Endothelial cell (in vitro differentiated cells): ENCODE measurements around the gene CELF1. TPM values are rescaled to one million over a fixed set of nuclear protein-coding genes. Genes with fewer than 3 reads are reported as not detected.

Source experiments
- DNase-seq: peaks from one replicate; pipeline ENCODE4 v3.0.0; 2021; ENCODE audit warnings: low spot score
- H3K27ac Mint-ChIP-seq: one replicate; pipeline ENCODE4 v1.8.0; 2021; ENCODE audit warnings: mixed read lengths, inconsistent platforms; ENCODE audit not compliant: unreplicated experiment
- H3K27me3 Mint-ChIP-seq: one replicate; pipeline ENCODE4 v1.8.0; 2021; ENCODE audit warnings: mild to moderate bottlenecking, moderate library complexity, mixed read lengths, inconsistent platforms; ENCODE audit not compliant: unreplicated experiment
- H3K36me3 Mint-ChIP-seq: one replicate; pipeline ENCODE4 v1.8.0; 2021; ENCODE audit warnings: mild to moderate bottlenecking, low read depth, mixed read lengths, inconsistent platforms; ENCODE audit not compliant: unreplicated experiment
- H3K4me1 Mint-ChIP-seq: one replicate; pipeline ENCODE4 v1.8.0; 2021; ENCODE audit warnings: mild to moderate bottlenecking, mixed read lengths, inconsistent platforms; ENCODE audit not compliant: unreplicated experiment
- H3K4me3 Mint-ChIP-seq: one replicate; pipeline ENCODE4 v1.8.0; 2021; ENCODE audit warnings: mild to moderate bottlenecking, mixed read lengths, inconsistent platforms; ENCODE audit not compliant: unreplicated experiment
- H3K9me3 Mint-ChIP-seq: one replicate; pipeline ENCODE4 v1.8.0; 2021; ENCODE audit warnings: mixed read lengths, inconsistent platforms; ENCODE audit not compliant: unreplicated experiment
- CTCF ChIP-seq: fragments of 200-600 bp; sonication (generic); IDR thresholded peaks from one replicate; pipeline ENCODE4 v1.5.0; 2021; ENCODE audit warnings: antibody characterized with exemption; ENCODE audit not compliant: unreplicated experiment
- total RNA-seq: library from RNA; stranded (reverse); fragmentation: NEBNext Ultra II Directional; extraction: Animal tissue kit (Norgen Biotek cat#: 25700); gene quantifications from one replicate; pipeline ENCODE4 v1.2.1, GENCODE V29; 2021; ENCODE audit not compliant: unreplicated experiment

The CELF1 gene
- total RNA-seq, 1 donor from 2014 or later: 162 TPM

GRCh38 chr11:47589977-47590861 lies 37.3 kb upstream of the CELF1 start:
- no peaks in the 10 kb centered on the region for H3K9me3 Mint-ChIP-seq
- no peak overlapping the region for H3K27ac Mint-ChIP-seq
- H3K4me3 Mint-ChIP-seq: no peak overlapping the region
- peaks cover 39% of the 10 kb centered on the region for H3K4me1 Mint-ChIP-seq
- H3K36me3 Mint-ChIP-seq: peaks cover 13% of the 10 kb centered on the region
- DNase-seq: no peak
- H3K27me3 Mint-ChIP-seq: peaks cover 18% of the 10 kb centered on the region
- TF ChIP-seq CTCF: no peak

- H3K36me3 Mint-ChIP-seq: peaks cover 13% of the 10 kb centered on the region
- DNase-seq: no peak
- no peak overlapping the region for H3K4me3 Mint-ChIP-seq
- H3K27me3 Mint-ChIP-seq: peaks cover 15% of the 10 kb centered on the region
- no peaks in the 10 kb centered on the region for H3K9me3 Mint-ChIP-seq
- peaks cover 36% of the 10 kb centered on the region for H3K4me1 Mint-ChIP-seq
- no peak overlapping the region for H3K27ac Mint-ChIP-seq
- no peak for TF ChIP-seq CTCF
Observed at GRCh38 chr11:47589584-47589976, 36.6 kb upstream of the CELF1 start.

GRCh38 chr11:47589118-47589517 lies 36.2 kb upstream of the CELF1 start:
- Mint-ChIP-seq H3K9me3 (no peaks in the 10 kb centered on the region), H3K27me3 (peaks cover 18% of the 10 kb centered on the region), H3K27ac (peak overlapping the region; percentile 52), H3K4me1 (peaks cover 37% of the 10 kb centered on the region), H3K36me3 (peaks cover 18% of the 10 kb centered on the region), H3K4me3 (no peak overlapping the region)
- DNase-seq: no peak
- no peak for TF ChIP-seq CTCF

- no peak for DNase-seq
- H3K4me3 Mint-ChIP-seq: no peak overlapping the region
- peaks cover 32% of the 10 kb centered on the region for H3K4me1 Mint-ChIP-seq
- H3K9me3 Mint-ChIP-seq: no peaks in the 10 kb centered on the region
- no peak for TF ChIP-seq CTCF
- H3K27ac Mint-ChIP-seq: no peak overlapping the region
- H3K36me3 Mint-ChIP-seq: peaks cover 27% of the 10 kb centered on the region
- H3K27me3 Mint-ChIP-seq: peaks cover 21% of the 10 kb centered on the region
Observed at GRCh38 chr11:47587723-47588326, 34.9 kb upstream of the CELF1 start.
